GM21526 (cell line): ENCODE results near the gene DLGAP4.

ENCODE experiments used
- ATAC-seq: cut with Tn5 transposase; IDR thresholded peaks from one replicate; pipeline ENCODE4 v1.9.1; 2021; ENCODE audit warnings: moderate library complexity; ENCODE audit not compliant: unreplicated experiment, low FRiP score

DLGAP4 gene

GRCh38 chr20:36349384-36350170 is 43.4 kb downstream of the DLGAP4 start:
- ATAC-seq, result no peak

- ATAC-seq, result no peak
Observed at GRCh38 chr20:36350439-36350838, 44.3 kb downstream of the DLGAP4 start.

- ATAC-seq, result no peak
Observed at GRCh38 chr20:36351937-36352336, 45.8 kb downstream of the DLGAP4 start.

GRCh38 chr20:36352843-36353553 is 46.9 kb downstream of the DLGAP4 start:
- ATAC-seq, result no peak

- ATAC-seq, result no peak
Observed at GRCh38 chr20:36353740-36354139, 47.6 kb downstream of the DLGAP4 start.

- no peak for ATAC-seq
Observed at GRCh38 chr20:36355469-36356171, 49.5 kb downstream of the DLGAP4 start.

GRCh38 chr20:36359668-36360406 is 53.7 kb downstream of the DLGAP4 start:
- no peak for ATAC-seq

- no peak for ATAC-seq
Observed at GRCh38 chr20:36360429-36360828, 54.3 kb downstream of the DLGAP4 start.

- no peak for ATAC-seq
Observed at GRCh38 chr20:36361406-36361805, 55.3 kb downstream of the DLGAP4 start.

- no peak for ATAC-seq
Observed at GRCh38 chr20:36362261-36362660, 56.1 kb downstream of the DLGAP4 start.

- no peak for ATAC-seq
Observed at GRCh38 chr20:36362978-36363713, 57.0 kb downstream of the DLGAP4 start.

- ATAC-seq, result no peak
Observed at GRCh38 chr20:36364506-36364905, 58.4 kb downstream of the DLGAP4 start.

GRCh38 chr20:36366623-36367369 is 60.7 kb downstream of the DLGAP4 start:
- no peak for ATAC-seq

- ATAC-seq, result no peak
Observed at GRCh38 chr20:36367370-36367745, 61.2 kb downstream of the DLGAP4 start.

GRCh38 chr20:36367907-36368799 is 62.0 kb downstream of the DLGAP4 start:
- no peak for ATAC-seq

GRCh38 chr20:36368869-36369268 is 62.7 kb downstream of the DLGAP4 start:
- no peak for ATAC-seq

GRCh38 chr20:36369739-36370138 is 63.6 kb downstream of the DLGAP4 start:
- no peak for ATAC-seq

GRCh38 chr20:36370991-36371790 is 65.1 kb downstream of the DLGAP4 start:
- ATAC-seq, result no peak
